Central memory CD8-positive, alpha-beta T cell (primary cell): ENCODE measurements around the gene PRKN.

Source experiments
- ATAC-seq: fragments of 150-1000 bp; cut with Tn5 transposase; replicated peaks from 2 replicates; pipeline ENCODE4 v1.10.0; 2022; ENCODE audit warnings: mild to moderate bottlenecking, moderate FRiP score, moderate number of reproducible peaks; ENCODE audit not compliant: poor library complexity, severe bottlenecking; ENCODE audit errors: extremely low read depth
- DNase-seq, 2 donors: peaks; one replicate each; pipeline ENCODE4 v3.0.0; 2021; ENCODE audit warnings: low spot score in 2 of 2
- H3K27ac Mint-ChIP-seq: one replicate; pipeline ENCODE4 v1.8.0; 2022; ENCODE audit warnings: low read depth, mild to moderate bottlenecking, moderate library complexity, mixed read lengths
- H3K27me3 Mint-ChIP-seq: one replicate; pipeline ENCODE4 v1.8.0; 2022; ENCODE audit warnings: mixed read lengths
- H3K36me3 Mint-ChIP-seq: one replicate; pipeline ENCODE4 v1.8.0; 2022; ENCODE audit warnings: mild to moderate bottlenecking, moderate library complexity, mixed read lengths; ENCODE audit not compliant: insufficient read depth
- H3K4me1 Mint-ChIP-seq: one replicate; pipeline ENCODE4 v1.8.0; 2022; ENCODE audit warnings: mixed read lengths
- H3K4me3 Mint-ChIP-seq: one replicate; pipeline ENCODE4 v1.8.0; 2022; ENCODE audit warnings: mild to moderate bottlenecking, moderate library complexity, mixed read lengths
- H3K9me3 Mint-ChIP-seq: one replicate; pipeline ENCODE4 v1.8.0; 2022; ENCODE audit warnings: mixed read lengths

PRKN gene

GRCh38 chr6:162625846-162626540 is 101.6 kb downstream of the PRKN start:
- no peaks in the 10 kb centered on the region for H3K4me1 Mint-ChIP-seq
- no peak overlapping the region for H3K4me3 Mint-ChIP-seq
- H3K36me3 Mint-ChIP-seq = no peaks in the 10 kb centered on the region
- H3K9me3 Mint-ChIP-seq = peaks cover 13% of the 10 kb centered on the region
- H3K27ac Mint-ChIP-seq = no peak overlapping the region
- DNase-seq = no peak
- no peak for ATAC-seq
- H3K27me3 Mint-ChIP-seq = no peaks in the 10 kb centered on the region

GRCh38 chr6:162622572-162622971 is 105.0 kb downstream of the PRKN start:
- Mint-ChIP-seq H3K4me1 (no peaks in the 10 kb centered on the region), H3K27ac (no peak overlapping the region), H3K9me3 (peaks cover 7% of the 10 kb centered on the region), H3K4me3 (no peak overlapping the region), H3K27me3 (no peaks in the 10 kb centered on the region), H3K36me3 (no peaks in the 10 kb centered on the region)
- DNase-seq = no peak
- ATAC-seq = no peak

GRCh38 chr6:162621246-162621645 is 106.3 kb downstream of the PRKN start:
- Mint-ChIP-seq H3K27ac (no peak overlapping the region), H3K36me3 (no peaks in the 10 kb centered on the region), H3K27me3 (no peaks in the 10 kb centered on the region), H3K9me3 (no peaks in the 10 kb centered on the region), H3K4me1 (no peaks in the 10 kb centered on the region), H3K4me3 (no peak overlapping the region)
- DNase-seq (no peak), ATAC-seq (no peak)

GRCh38 chr6:162620073-162620472 is 107.5 kb downstream of the PRKN start:
- H3K4me3 Mint-ChIP-seq = no peak overlapping the region
- H3K27ac Mint-ChIP-seq = no peak overlapping the region
- DNase-seq = no peak
- H3K27me3 Mint-ChIP-seq = no peaks in the 10 kb centered on the region
- H3K36me3 Mint-ChIP-seq = no peaks in the 10 kb centered on the region
- H3K4me1 Mint-ChIP-seq = no peaks in the 10 kb centered on the region
- no peak for ATAC-seq
- H3K9me3 Mint-ChIP-seq = no peaks in the 10 kb centered on the region

- H3K36me3 Mint-ChIP-seq = no peaks in the 10 kb centered on the region
- no peak overlapping the region for H3K4me3 Mint-ChIP-seq
- no peaks in the 10 kb centered on the region for H3K4me1 Mint-ChIP-seq
- H3K27me3 Mint-ChIP-seq = no peaks in the 10 kb centered on the region
- DNase-seq (no peak), ATAC-seq (no peak)
- no peaks in the 10 kb centered on the region for H3K9me3 Mint-ChIP-seq
- H3K27ac Mint-ChIP-seq = no peak overlapping the region
Observed at GRCh38 chr6:162618448-162619002, 109.0 kb downstream of the PRKN start.

- no peaks in the 10 kb centered on the region for H3K4me1 Mint-ChIP-seq
- ATAC-seq = no peak
- no peaks in the 10 kb centered on the region for H3K36me3 Mint-ChIP-seq
- no peaks in the 10 kb centered on the region for H3K9me3 Mint-ChIP-seq
- H3K27me3 Mint-ChIP-seq = no peaks in the 10 kb centered on the region
- no peak for DNase-seq
- no peak overlapping the region for H3K4me3 Mint-ChIP-seq
- H3K27ac Mint-ChIP-seq = no peak overlapping the region
Observed at GRCh38 chr6:162615016-162615705, 112.4 kb downstream of the PRKN start.

GRCh38 chr6:162613310-162613709 is 114.3 kb downstream of the PRKN start:
- no peak for DNase-seq
- no peak for ATAC-seq
- no peaks in the 10 kb centered on the region for H3K9me3 Mint-ChIP-seq
- no peak overlapping the region for H3K4me3 Mint-ChIP-seq
- H3K27ac Mint-ChIP-seq = no peak overlapping the region
- H3K4me1 Mint-ChIP-seq = no peaks in the 10 kb centered on the region
- no peaks in the 10 kb centered on the region for H3K27me3 Mint-ChIP-seq
- no peaks in the 10 kb centered on the region for H3K36me3 Mint-ChIP-seq

GRCh38 chr6:162612613-162613012 is 115.0 kb downstream of the PRKN start:
- no peaks in the 10 kb centered on the region for H3K9me3 Mint-ChIP-seq
- no peaks in the 10 kb centered on the region for H3K4me1 Mint-ChIP-seq
- no peaks in the 10 kb centered on the region for H3K27me3 Mint-ChIP-seq
- ATAC-seq = no peak
- DNase-seq = no peak
- H3K4me3 Mint-ChIP-seq = no peak overlapping the region
- no peaks in the 10 kb centered on the region for H3K36me3 Mint-ChIP-seq
- no peak overlapping the region for H3K27ac Mint-ChIP-seq

GRCh38 chr6:162610351-162610750 is 117.2 kb downstream of the PRKN start:
- Mint-ChIP-seq H3K27me3 (no peaks in the 10 kb centered on the region), H3K9me3 (no peaks in the 10 kb centered on the region), H3K4me3 (no peak overlapping the region), H3K36me3 (no peaks in the 10 kb centered on the region), H3K27ac (no peak overlapping the region), H3K4me1 (no peaks in the 10 kb centered on the region)
- no peak for DNase-seq
- no peak for ATAC-seq

GRCh38 chr6:162605881-162606280 is 121.7 kb downstream of the PRKN start:
- Mint-ChIP-seq H3K4me1 (no peaks in the 10 kb centered on the region), H3K9me3 (peaks cover 6% of the 10 kb centered on the region), H3K27me3 (no peaks in the 10 kb centered on the region), H3K36me3 (no peaks in the 10 kb centered on the region), H3K4me3 (no peak overlapping the region), H3K27ac (no peak overlapping the region)
- no peak for ATAC-seq
- no peak for DNase-seq

GRCh38 chr6:162603231-162604015 is 124.1 kb downstream of the PRKN start:
- ATAC-seq (no peak), DNase-seq (no peak)
- H3K36me3 Mint-ChIP-seq = no peaks in the 10 kb centered on the region
- no peaks in the 10 kb centered on the region for H3K4me1 Mint-ChIP-seq
- H3K27ac Mint-ChIP-seq = no peak overlapping the region
- H3K9me3 Mint-ChIP-seq = peaks cover 11% of the 10 kb centered on the region
- H3K27me3 Mint-ChIP-seq = no peaks in the 10 kb centered on the region
- H3K4me3 Mint-ChIP-seq = no peak overlapping the region

- no peak for DNase-seq
- Mint-ChIP-seq H3K27ac (no peak overlapping the region), H3K4me3 (no peak overlapping the region), H3K27me3 (no peaks in the 10 kb centered on the region), H3K4me1 (no peaks in the 10 kb centered on the region), H3K36me3 (no peaks in the 10 kb centered on the region), H3K9me3 (peaks cover 11% of the 10 kb centered on the region)
- ATAC-seq = no peak
Observed at GRCh38 chr6:162602759-162603158, 124.8 kb downstream of the PRKN start.
